Iris pigment epithelial cell (primary cell): ENCODE measurements around the gene ABL2.
"Not testable (repeated sequence)": the region's sequence is repeated elsewhere in the genome, so short reads cannot be mapped to it uniquely, and the experiment has no call there.

Experiments used
- DNase-seq: peaks from one replicate; pipeline ENCODE4 v3.0.0-alpha.2; 2011; ENCODE audit warnings: low read depth

Gene ABL2

GRCh38 chr1:179169616-179170467, 59.6 kb downstream of the ABL2 start:
- DNase-seq: peak; percentile 90

DNA sequence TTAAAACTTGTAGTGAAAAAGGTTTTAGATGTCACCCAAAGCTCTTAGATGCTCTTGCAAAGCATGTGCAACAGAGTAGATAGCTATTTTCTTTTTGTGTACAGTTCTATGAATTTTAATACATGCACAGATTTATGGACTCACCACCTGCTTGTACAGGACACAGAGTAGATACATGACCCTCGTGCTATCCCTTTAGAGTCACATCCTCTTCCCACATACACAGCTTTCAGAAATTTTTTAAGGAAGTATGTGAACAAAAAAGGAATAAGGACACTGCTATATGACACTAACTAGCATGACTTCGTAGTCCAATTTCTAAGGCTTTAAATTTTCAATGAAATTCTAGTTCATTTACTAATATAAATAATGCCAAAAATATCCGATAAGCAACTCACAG, 60.9 kb downstream of the ABL2 start:
- DNase-seq: no peak

DNA sequence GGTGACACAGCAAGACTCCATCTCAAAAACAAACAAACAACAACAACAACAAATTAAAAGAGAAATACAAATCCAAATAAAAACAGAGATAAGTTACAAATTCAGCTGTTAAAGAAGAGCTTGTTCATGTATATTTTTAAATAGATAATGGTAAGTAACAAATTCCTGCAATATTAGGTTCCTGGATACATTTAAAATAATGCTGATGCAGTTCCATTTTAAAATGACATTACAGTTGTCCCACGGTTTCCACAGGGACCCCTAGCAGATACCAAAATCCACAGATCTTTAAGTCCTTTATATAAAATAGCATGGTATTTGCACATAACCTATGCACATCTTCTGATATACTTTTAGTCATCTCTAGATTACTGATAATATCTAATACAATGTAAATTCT, 61.5 kb downstream of the ABL2 start:
- no peak for DNase-seq

- DNase-seq: no peak
These were observed 62.1 kb downstream of the ABL2 start for GRCh38 chr1:179167418-179167777.

- peak; percentile 48 for DNase-seq
These were observed 62.6 kb downstream of the ABL2 start for GRCh38 chr1:179166663-179167417.

GRCh38 chr1:179164494-179164893, 65.0 kb downstream of the ABL2 start:
- DNase-seq: peak; percentile 50

GRCh38 chr1:179156708-179157107, 72.8 kb downstream of the ABL2 start:
- DNase-seq: no peak

GRCh38 chr1:179156026-179156425, 73.5 kb downstream of the ABL2 start:
- DNase-seq: no peak

GRCh38 chr1:179155615-179156014, 73.9 kb downstream of the ABL2 start:
- no peak for DNase-seq

DNA sequence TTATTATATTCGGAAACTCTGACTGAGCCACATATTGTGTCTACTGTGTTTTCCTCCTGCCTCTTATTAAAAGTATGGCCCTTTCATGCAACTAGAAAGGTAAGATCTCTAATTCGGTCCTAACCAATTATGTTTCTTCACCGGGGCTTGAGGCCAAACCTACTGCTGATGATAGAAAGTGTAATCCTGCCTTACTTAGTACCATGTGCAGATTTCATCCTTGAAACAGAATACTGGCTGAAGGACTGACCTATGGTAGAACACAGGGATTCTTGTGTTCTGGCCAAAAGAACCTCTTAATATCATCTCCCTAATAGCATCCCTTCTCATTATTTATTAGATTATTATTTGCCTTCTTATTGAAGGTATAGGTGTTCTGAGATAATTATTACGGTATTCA, 75.0 kb downstream of the ABL2 start:
- DNase-seq: no peak

DNA sequence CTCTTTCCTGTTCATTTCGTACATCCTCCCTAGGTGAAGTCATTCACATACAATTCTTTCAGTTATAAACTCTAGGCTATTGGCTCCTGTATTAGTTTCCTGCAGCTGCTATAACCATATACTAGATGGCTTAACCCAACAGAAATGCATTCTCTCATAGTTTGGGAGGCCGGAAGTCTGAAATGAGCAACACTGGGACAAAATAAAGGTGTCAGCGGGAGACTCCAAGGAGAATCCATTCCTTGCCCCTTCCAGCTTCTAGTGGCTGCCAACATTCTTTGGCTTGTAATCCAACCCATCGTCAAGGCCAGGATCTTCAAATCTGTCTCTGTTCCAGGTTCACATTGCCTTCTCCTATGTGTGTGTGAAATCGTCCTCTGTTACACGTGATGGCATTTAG, 76.3 kb downstream of the ABL2 start:
- no peak for DNase-seq

DNA sequence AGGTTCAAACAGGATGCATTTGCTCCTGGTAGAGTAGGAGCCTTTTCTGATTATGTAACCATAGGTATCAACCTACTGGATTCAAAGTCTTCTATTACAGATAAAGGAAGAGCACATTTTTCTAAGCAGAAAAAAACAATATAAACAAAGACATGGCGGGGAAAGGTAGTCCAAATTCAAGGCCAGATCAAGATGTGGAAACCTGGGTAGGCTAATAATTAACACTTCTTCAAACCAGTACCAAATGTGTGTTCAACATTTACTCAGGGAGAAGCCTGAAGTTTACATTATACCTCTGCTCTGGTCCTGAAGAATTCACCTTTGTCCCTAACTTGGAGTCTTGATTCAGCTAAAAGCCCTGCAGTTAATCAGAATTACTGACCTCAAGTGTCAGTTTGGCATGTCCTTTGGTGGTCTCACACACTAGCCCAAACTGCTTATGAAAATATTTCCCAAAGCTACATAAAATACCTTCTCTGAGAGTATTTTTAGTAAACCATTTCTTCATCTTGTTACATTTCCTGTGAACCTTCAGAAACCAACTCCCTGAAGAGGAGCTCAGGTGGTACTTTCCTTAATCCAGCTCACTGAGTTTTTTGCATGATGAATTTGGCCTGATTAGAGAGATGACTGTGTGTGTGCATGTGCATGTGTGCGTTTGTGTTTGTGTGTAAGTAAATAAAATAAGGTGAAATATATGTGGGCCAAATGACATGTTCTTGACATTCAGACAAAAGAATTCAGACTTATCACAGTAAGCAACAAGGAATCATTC, 77.4 kb downstream of the ABL2 start:
- no peak for DNase-seq

DNA sequence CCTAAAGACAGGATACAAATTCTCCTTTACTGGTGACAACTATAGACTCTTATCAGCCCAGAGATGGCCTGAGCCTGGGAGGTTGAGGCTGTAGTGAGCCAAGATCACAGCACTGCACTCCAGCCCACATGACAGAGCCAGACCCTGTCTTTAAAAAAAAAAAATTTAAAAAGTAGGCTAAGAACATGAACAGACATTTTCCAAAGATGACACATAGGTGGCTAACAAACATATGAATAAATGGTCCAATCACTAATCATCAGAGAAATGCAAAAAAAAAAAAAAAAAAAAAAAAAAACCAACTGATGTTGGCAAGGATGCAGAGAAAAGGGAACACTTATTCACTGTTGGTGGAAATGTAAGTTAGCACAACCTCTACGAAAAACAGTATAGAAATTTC, 82.6 kb downstream of the ABL2 start:
- DNase-seq: peak; percentile 63

- DNase-seq: no peak
These were observed 83.0 kb downstream of the ABL2 start for GRCh38 chr1:179146476-179146875.

DNA sequence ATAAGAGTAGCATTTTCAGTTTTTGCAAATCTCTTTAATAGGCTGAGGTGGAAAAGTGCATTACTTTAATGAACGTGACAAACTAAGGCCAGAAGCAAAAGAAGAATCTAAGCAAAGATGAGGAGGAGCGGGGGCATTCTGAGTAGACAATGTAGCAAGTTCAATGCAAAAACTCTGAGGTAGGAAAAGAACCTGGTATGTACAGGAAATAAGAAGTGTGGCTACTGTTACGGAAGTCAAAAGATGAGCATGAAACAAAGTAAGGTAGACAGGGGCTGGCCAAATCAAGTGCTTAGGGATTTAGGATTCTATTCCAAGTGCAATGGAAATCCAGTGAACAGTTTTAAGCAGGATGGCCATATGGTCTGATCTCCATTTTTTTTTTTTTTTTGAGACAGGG, 84.0 kb downstream of the ABL2 start:
- no peak for DNase-seq

DNA sequence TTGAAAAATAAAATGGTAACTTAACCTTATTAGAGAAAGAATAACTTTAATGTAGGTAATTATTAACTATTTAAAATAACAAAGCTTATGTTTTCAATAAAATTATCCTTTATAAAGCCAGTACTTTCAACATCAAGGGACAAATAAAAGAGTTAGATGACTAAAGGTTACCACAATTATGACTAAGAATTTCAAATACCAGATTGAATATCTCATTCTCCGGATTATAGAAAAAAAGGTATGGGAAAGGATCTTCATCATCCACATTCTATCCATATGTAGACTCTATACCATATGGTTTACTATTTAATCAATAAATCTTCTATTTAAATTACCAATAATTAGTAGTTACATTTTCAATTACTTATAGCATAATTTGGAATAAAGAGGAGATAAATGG, 84.9 kb downstream of the ABL2 start:
- DNase-seq: no peak

DNA sequence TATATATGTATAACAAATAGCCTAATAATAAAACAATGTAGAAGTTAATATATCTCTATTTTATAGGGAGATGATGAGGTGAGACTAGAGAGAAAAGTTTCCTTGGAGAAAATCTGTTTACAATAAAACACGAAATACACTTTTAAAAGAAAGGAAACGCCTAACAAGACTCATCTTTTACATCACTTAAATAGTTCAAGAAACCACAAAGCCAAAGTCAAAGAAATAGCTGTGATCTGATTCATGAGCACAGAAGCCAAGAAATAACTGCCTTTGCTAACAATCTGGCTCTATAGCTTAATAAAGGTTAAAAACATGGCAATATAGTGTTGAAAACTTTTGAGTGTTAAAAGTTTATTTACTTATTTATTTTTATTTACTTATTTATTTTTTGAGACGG, 86.2 kb downstream of the ABL2 start:
- DNase-seq: peak; percentile 95

GRCh38 chr1:179142889-179143299, 86.6 kb downstream of the ABL2 start:
- DNase-seq: peak; percentile 97

DNA sequence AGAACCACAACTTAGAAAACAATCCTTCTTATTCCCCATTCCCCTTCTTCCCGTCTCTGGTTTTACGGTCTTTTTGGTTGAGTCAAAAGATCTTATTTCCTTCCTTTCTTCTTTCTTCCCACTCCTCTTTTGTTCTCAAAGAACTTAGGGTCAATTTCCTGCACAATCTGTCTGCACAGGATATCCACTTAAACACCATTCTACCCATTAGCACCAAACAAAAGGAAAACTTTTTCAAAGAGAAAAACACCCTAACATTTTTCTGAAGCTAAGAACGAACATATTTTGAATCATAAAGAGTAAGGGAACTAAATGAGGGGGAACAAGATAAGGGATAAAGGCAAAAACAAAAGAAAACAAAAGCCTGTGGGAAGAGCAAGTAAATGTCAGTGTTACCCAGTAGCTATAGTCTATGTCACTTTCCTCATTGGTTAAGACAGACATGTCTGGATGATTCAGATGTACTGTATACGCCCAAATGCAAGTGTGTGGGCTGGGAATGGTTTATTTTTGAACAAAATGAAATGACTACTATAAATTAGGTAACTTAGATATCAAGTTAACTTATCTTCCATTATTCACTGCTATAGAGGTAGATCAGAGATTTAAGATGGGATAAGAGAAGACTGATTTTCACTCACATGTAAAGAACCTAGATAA, 87.8 kb downstream of the ABL2 start:
- DNase-seq: peak; percentile 90

GRCh38 chr1:179138755-179139154, 90.7 kb downstream of the ABL2 start:
- not testable (repeated sequence) for DNase-seq

DNA sequence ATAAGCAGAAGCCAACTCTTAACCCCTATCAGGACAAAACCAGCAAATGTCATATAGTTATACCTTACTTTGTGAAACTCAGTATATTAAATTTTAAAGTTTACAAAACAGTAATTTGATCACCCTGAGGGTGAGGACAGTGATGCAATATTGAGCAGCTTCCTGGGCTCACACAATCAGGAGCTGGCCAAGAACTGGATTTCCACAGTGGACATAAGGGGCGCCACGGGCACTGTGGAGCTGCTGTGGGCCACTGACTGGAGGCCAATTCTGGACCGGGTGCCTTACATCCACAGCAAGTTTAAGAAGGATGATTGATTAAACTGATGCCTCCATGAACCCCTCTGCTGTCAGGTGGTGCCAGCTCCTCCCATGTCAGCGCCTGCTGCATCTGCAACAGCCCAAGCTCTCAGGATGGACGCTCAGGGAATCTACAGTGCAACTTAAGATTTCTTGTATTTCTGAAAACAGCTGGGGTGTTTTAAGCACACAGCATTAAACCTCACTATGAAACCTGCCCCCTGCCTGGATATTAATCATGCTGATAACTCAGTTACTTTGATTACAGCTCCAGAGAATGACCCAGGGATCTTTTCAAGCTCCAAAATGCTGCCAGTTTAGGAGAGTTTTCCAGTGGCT, 91.7 kb downstream of the ABL2 start:
- DNase-seq: peak; percentile 79

- DNase-seq: not testable (repeated sequence)
These were observed 93.8 kb downstream of the ABL2 start for GRCh38 chr1:179135707-179136106.
